ENCODE results near the gene EGFL7. TPM values are rescaled to one million over a fixed set of nuclear protein-coding genes. Genes with fewer than 3 reads are reported as not detected.
A peak's percentile ranks its signal among the peaks of the same experiment; 100 is the strongest.

The EGFL7 gene
- total RNA-seq, 5 donors from 2014 or later (not counting 1 experiment from before 2014, with no cell fraction given) = 0.43 to 1.9 (median 1.1) TPM

DNA sequence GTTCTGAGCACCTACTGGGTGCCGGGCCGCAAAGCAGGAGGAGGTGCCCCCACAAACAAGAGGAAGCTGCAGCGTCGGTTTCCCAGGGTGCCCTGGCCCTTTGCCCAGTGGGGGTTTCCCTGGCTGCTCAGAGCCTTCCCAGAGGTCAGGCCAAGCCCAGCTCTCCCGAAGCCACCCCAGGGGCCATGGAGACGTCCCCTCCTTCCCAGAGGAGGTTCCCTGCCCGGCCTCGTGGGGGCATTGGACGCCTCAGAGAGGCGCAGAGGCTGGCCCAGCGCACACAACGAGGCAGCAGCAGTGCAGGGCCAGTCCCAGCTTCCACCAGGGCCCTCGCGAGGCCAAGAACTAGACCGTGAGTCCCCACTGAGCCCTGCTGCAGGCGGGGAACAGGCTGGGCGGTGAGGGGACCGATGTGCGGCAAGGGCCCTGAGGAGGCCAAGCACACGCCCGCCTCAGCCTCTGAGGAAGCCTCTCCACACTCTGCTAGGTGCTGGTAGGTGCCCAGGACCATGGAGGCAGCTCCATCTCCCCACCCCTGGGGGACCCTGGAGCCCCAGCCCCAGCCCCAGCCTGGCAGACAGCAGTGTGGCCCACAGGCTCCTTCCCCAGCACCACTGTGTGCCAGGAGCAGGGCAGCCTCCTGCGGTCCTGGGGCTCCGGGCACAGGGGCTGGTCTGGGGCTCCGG lies 56.6 kb downstream of the EGFL7 start:
- H3K4me3 ChIP-seq (ENCODE audit: control insufficient read depth in 1 of 2, extremely low read depth in 1 of 2, low read length in 1 of 2) = no peak overlapping the region
- peak in 3 of 4 experiments; percentile 16 to 39 (median 17) for ATAC-seq (replicated peaks in 1 of 4)
- H3K4me1 ChIP-seq (ENCODE audit: control insufficient read depth in 1 of 2, extremely low read depth in 1 of 2, insufficient read depth in 2 of 2, low read length in 2 of 2) = peaks cover 0 to 15% of the 10 kb centered on the region in 2 experiments
- peaks cover 19 to 28% of the 10 kb centered on the region in 2 donors for H3K36me3 ChIP-seq (ENCODE audit: control insufficient read depth in 2 of 2, extremely low read depth in 1 of 2, insufficient read depth in 1 of 2, low read length in 1 of 2)
- peak in 6 of 35 experiments; percentile 8 to 51 (median 16) for DNase-seq
- H3K36me3 Mint-ChIP-seq = peaks cover 9% of the 10 kb centered on the region
- H3K27ac Mint-ChIP-seq = no peak overlapping the region
- no peak overlapping the region for H3K27ac ChIP-seq (ENCODE audit: low read length)
- WGBS (ENCODE audit: insufficient coverage) = 53% methylated on average over 19 of the region's 24 CpGs
- H3K27me3 Mint-ChIP-seq = peaks cover 5 to 15% of the 10 kb centered on the region in 2 donors
- H3K9me3 Mint-ChIP-seq = no peaks in the 10 kb centered on the region
- no peak overlapping the region for H3K4me3 Mint-ChIP-seq
- POLR2A ChIA-PET = no interaction called here
- H3K4me1 Mint-ChIP-seq = peaks cover 8 to 17% (median 11%) of the 10 kb centered on the region in 3 donors
- peaks cover 0 to 31% of the 10 kb centered on the region in 2 experiments for H3K27me3 ChIP-seq (replicated peaks in 1 of 2; ENCODE audit: control insufficient read depth in 2 of 2, extremely low read depth in 1 of 2, insufficient read depth in 2 of 2, low read length in 1 of 2)
- H3K9me3 ChIP-seq = no peaks in the 10 kb centered on the region
- CTCF ChIA-PET = interaction anchor here in 1 of 2 donors (0.6 kb wide), 1 partner anchor 41 kb away, joined by 3 read pairs; no protein-coding TSS in a partner anchor

DNA sequence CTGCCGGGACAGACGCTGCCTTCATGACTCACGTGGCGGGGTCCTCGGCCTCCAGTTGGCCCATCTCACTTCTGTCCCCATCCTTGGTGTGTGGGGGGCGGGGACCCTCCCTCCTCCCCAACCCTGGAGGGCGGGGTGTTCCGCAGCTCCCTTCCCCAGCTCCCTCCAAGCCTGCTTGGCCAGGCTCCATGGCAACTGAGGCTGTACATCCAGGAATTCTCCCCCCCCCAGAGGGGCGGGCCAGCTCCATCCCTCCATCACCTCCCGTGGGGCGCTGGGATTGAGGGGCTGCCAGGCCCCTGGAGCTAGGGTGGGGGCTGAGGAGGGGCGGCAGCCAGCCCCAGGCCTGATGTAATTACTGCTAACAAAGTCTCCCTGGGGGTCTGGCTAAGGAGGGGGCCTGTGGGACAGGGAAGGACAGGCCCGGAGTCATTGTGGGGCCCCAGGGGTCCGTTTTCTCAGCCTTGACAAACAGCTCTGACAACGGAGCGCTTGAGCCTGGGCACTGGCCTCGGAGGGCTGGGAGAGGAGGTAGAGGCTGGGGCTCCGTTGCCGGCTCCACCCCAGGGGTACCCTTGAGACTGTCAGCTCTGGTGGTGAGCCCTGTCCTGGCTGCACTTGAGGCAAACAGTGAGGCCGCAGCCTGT lies 57.7 kb downstream of the EGFL7 start:
- ATAC-seq (replicated peaks in 1 of 4) (no peak), DNase-seq (no peak)
- Mint-ChIP-seq H3K9me3 (no peaks in the 10 kb centered on the region), H3K27ac (no peak overlapping the region), H3K4me3 (no peak overlapping the region), H3K27me3 (peaks cover 5 to 12% of the 10 kb centered on the region in 2 donors), H3K36me3 (peaks cover 13% of the 10 kb centered on the region), H3K4me1 (peaks cover 12 to 21% (median 13%) of the 10 kb centered on the region in 3 donors)
- 90% methylated on average over 8 of the region's 20 CpGs for WGBS (ENCODE audit: insufficient coverage)
- CTCF ChIA-PET = no interaction called here
- Histone ChIP-seq H3K9me3 (no peaks in the 10 kb centered on the region), H3K4me1 (ENCODE audit: control insufficient read depth in 1 of 2, extremely low read depth in 1 of 2, insufficient read depth in 2 of 2, low read length in 2 of 2) (peaks cover 0 to 19% of the 10 kb centered on the region in 2 experiments), H3K27ac (ENCODE audit: low read length) (no peak overlapping the region), H3K4me3 (ENCODE audit: control insufficient read depth in 1 of 2, extremely low read depth in 1 of 2, low read length in 1 of 2) (no peak overlapping the region), H3K36me3 (ENCODE audit: control insufficient read depth in 2 of 2, extremely low read depth in 1 of 2, insufficient read depth in 1 of 2, low read length in 1 of 2) (peaks cover 25 to 38% of the 10 kb centered on the region in 2 donors), H3K27me3 (replicated peaks in 1 of 2; ENCODE audit: control insufficient read depth in 2 of 2, extremely low read depth in 1 of 2, insufficient read depth in 2 of 2, low read length in 1 of 2) (peaks cover 0 to 21% of the 10 kb centered on the region in 2 experiments)
- POLR2A ChIA-PET = interaction anchor here in 1 of 2 donors (0.6 kb wide), 1 partner anchor 149 kb away, joined by 4 read pairs; no protein-coding TSS in a partner anchor

DNA sequence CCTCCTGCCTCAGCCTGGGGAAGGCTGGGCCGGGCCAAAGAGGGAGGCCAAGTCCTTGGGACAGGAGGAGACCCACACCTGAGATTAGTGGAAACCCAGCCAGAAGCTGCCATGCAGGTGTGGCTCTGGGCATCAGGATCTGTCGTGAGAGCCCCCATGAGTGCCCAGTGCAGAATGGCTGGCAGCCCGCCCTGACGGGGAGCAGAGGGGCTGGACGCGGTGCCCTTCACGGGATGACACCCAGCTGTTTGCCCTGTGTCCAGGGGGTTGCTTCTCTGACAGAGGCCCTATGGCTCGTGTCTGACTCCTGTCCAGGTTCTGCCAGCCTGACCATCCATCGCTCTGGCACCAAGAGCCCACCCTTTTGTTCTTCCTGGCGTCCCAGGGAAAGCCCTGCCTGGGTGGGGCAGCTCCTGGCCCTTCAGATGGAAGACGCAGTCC lies 58.2 kb downstream of the EGFL7 start:
- Mint-ChIP-seq H3K27ac (no peak overlapping the region), H3K36me3 (peaks cover 19% of the 10 kb centered on the region), H3K4me1 (peaks cover 13 to 27% (median 17%) of the 10 kb centered on the region in 3 donors), H3K9me3 (no peaks in the 10 kb centered on the region), H3K4me3 (no peak overlapping the region), H3K27me3 (peaks cover 1 to 7% of the 10 kb centered on the region in 2 donors)
- Histone ChIP-seq H3K9me3 (no peaks in the 10 kb centered on the region), H3K27ac (ENCODE audit: low read length) (no peak overlapping the region), H3K4me3 (ENCODE audit: control insufficient read depth in 1 of 2, extremely low read depth in 1 of 2, low read length in 1 of 2) (no peak overlapping the region), H3K27me3 (replicated peaks in 1 of 2; ENCODE audit: control insufficient read depth in 2 of 2, extremely low read depth in 1 of 2, insufficient read depth in 2 of 2, low read length in 1 of 2) (peaks cover 0 to 18% of the 10 kb centered on the region in 2 experiments), H3K36me3 (ENCODE audit: control insufficient read depth in 2 of 2, extremely low read depth in 1 of 2, insufficient read depth in 1 of 2, low read length in 1 of 2) (peaks cover 30 to 43% of the 10 kb centered on the region in 2 donors), H3K4me1 (ENCODE audit: control insufficient read depth in 1 of 2, extremely low read depth in 1 of 2, insufficient read depth in 2 of 2, low read length in 2 of 2) (peaks cover 2 to 24% of the 10 kb centered on the region in 2 experiments)
- ATAC-seq (replicated peaks in 1 of 4) = no peak
- WGBS (ENCODE audit: insufficient coverage) = 88% methylated on average over 10 of the region's 11 CpGs
- ChIA-PET POLR2A (no interaction called here), CTCF (no interaction called here)
- DNase-seq = no peak

DNA sequence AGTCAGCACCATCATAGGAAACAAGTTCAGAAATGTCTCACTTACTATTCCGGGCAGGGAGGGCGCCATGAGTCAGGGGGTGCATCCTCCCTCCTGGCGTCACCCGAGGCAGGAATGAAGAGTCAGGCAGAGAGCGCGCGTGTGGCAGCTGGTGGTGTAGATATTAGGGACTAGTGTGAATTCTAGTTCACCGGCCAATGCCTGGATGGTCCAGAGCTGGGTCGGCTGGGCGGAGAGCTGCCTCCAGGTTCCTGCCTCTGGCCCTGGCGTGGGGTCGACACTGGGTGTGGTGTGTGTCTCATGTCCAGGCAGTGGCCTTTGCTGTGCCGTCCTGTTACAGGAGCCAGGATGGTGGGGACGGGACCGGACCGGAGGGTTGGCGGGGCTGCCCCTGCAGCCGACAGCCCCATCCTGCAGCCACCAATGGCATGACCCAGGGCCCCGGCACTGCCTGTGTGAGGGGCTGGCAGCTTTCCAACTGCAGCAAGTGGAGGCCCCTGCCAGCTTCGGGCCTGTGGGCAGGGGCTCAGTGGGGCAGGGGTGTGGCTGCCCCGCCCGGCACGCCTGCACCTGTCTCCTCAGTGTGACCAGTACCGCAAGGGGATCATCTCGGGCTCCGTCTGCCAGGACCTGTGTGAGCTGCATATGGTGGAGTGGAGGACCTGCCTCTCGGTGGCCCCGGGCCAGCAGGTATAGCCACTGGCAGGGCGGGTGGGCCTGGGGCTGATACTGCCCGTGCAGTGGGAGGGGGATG lies 58.8 kb downstream of the EGFL7 start:
- Histone ChIP-seq H3K9me3 (no peaks in the 10 kb centered on the region), H3K27me3 (replicated peaks in 1 of 2; ENCODE audit: control insufficient read depth in 2 of 2, extremely low read depth in 1 of 2, insufficient read depth in 2 of 2, low read length in 1 of 2) (peaks cover 0 to 13% of the 10 kb centered on the region in 2 experiments), H3K4me1 (ENCODE audit: control insufficient read depth in 1 of 2, extremely low read depth in 1 of 2, insufficient read depth in 2 of 2, low read length in 2 of 2) (peaks cover 5 to 30% of the 10 kb centered on the region in 2 experiments), H3K4me3 (ENCODE audit: control insufficient read depth in 1 of 2, extremely low read depth in 1 of 2, low read length in 1 of 2) (no peak overlapping the region), H3K27ac (ENCODE audit: low read length) (no peak overlapping the region), H3K36me3 (ENCODE audit: control insufficient read depth in 2 of 2, extremely low read depth in 1 of 2, insufficient read depth in 1 of 2, low read length in 1 of 2) (peaks cover 32 to 49% of the 10 kb centered on the region in 2 donors)
- Mint-ChIP-seq H3K27ac (no peak overlapping the region), H3K4me3 (no peak overlapping the region), H3K27me3 (peaks cover 0 to 3% of the 10 kb centered on the region in 2 donors), H3K36me3 (peaks cover 25% of the 10 kb centered on the region), H3K4me1 (peaks cover 18 to 33% (median 23%) of the 10 kb centered on the region in 3 donors), H3K9me3 (no peaks in the 10 kb centered on the region)
- POLR2A ChIA-PET = no interaction called here
- peak in 1 of 4 experiments; percentile 4 for ATAC-seq (replicated peaks in 1 of 4)
- no peak for DNase-seq
- CTCF ChIA-PET = no interaction called here
- 85% methylated on average over 26 of the region's 30 CpGs for WGBS (ENCODE audit: insufficient coverage)

Other genes starting within 250 kb of the EGFL7 start
- 10 to 100 TPM; 16.5 to 35.5 (median 31.8) TPM for gene INPP5E, start 223.1 kb upstream of the EGFL7 start, total RNA-seq
- gene SEC16A, start 179.9 kb upstream of the EGFL7 start, total RNA-seq = 10 to 100 TPM; 76.3 to 99.0 (median 92.4) TPM
- 10 to 100 TPM; 50.1 to 96.1 (median 84.1) TPM for gene NOTCH1, start 116.9 kb upstream of the EGFL7 start, total RNA-seq
- 10 to 100 TPM in 4 of 5 donors, 1 to 10 TPM in 1; 6.5 to 13.0 (median 12.1) TPM for gene AGPAT2, start 24.5 kb downstream of the EGFL7 start, total RNA-seq
- 1 to 10 TPM in 1 of 5 donors, under 1 TPM in 4; 0.25 to 2.1 (median 0.77) TPM for gene DIPK1B, start 49.7 kb downstream of the EGFL7 start, total RNA-seq
- 1 to 10 TPM; 1.3 to 2.8 (median 2.2) TPM for gene LCN10, start 80.0 kb downstream of the EGFL7 start, total RNA-seq
- not detected for gene LCN6, start 85.6 kb downstream of the EGFL7 start, total RNA-seq
- under 1 TPM in 1 of 5 donors, not detected in 4; 0.16 TPM for gene LCN8, start 95.3 kb downstream of the EGFL7 start, total RNA-seq
- gene LCN15, start 101.6 kb downstream of the EGFL7 start, total RNA-seq = not detected
- gene TMEM141, start 128.4 kb downstream of the EGFL7 start, total RNA-seq = 10 to 100 TPM; 24.4 to 53.5 (median 45.8) TPM
- 1 to 10 TPM; 1.9 to 2.9 (median 2.3) TPM for gene CCDC183, start 133.4 kb downstream of the EGFL7 start, total RNA-seq
- gene RABL6, start 145.0 kb downstream of the EGFL7 start, total RNA-seq = 10 to 100 TPM; 60.5 to 86.7 (median 82.8) TPM
- gene AJM1, start 179.6 kb downstream of the EGFL7 start, total RNA-seq = 1 to 10 TPM; 2.1 to 7.5 (median 5.1) TPM
- gene PHPT1, start 186.5 kb downstream of the EGFL7 start, total RNA-seq = 10 to 100 TPM; 23.3 to 56.8 (median 43.5) TPM
- gene MAMDC4, start 189.4 kb downstream of the EGFL7 start, total RNA-seq = 10 to 100 TPM in 1 of 5 donors, 1 to 10 TPM in 4; 3.0 to 10.7 (median 7.1) TPM
- gene EDF1, start 203.4 kb downstream of the EGFL7 start, total RNA-seq = 100 to 1,000 TPM; 236 to 314 (median 297) TPM
- 10 to 100 TPM; 20.9 to 38.7 (median 33.7) TPM for gene TRAF2, start 223.6 kb downstream of the EGFL7 start, total RNA-seq

Data from T-cell (primary cell).